Activated T-helper 2 cell treated with anti-CD3 and anti-CD28 coated beads, Interferon-gamma antibody, Interleukin-2, Interleukin-4, amounts not matched to agents 10 μg/mL and 5 μg/mL and 100 μg/mL, durations not matched to agents 14 hours and 24 hours and 36 hours (primary cell): ENCODE data around the gene CUX1. TPM values are rescaled to one million over a fixed set of nuclear protein-coding genes. Genes with fewer than 3 reads are reported as not detected.
"Not testable (repeated sequence)": the region's sequence is repeated elsewhere in the genome, so short reads cannot be mapped to it uniquely, and the experiment has no call there.

ENCODE experiments used
- DNase-seq: peaks from one replicate; pipeline ENCODE4 v3.0.0; 2021; ENCODE audit warnings: low spot score
- H3K27ac Mint-ChIP-seq: one replicate; pipeline ENCODE4 v1.8.0; 2021; ENCODE audit warnings: mixed read lengths
- H3K27me3 Mint-ChIP-seq: one replicate; pipeline ENCODE4 v1.8.0; 2021; ENCODE audit warnings: low read depth, mixed read lengths
- H3K36me3 Mint-ChIP-seq: one replicate; pipeline ENCODE4 v1.8.0; 2021; ENCODE audit warnings: low read depth, mixed read lengths
- H3K4me1 Mint-ChIP-seq: one replicate; pipeline ENCODE4 v1.8.0; 2021; ENCODE audit warnings: low read depth, mixed read lengths
- H3K4me3 Mint-ChIP-seq: one replicate; pipeline ENCODE4 v1.8.0; 2021; ENCODE audit warnings: low read depth, mild to moderate bottlenecking, moderate library complexity, mixed read lengths
- H3K9me3 Mint-ChIP-seq: one replicate; pipeline ENCODE4 v1.8.0; 2021; ENCODE audit warnings: mixed read lengths
- intact Hi-C: fragments of 100-400 bp; cut with micrococcal nuclease; formaldehyde crosslinking; loops from one replicate; pipeline ENCODE4 v1.15.1; 2023
- total RNA-seq: library from RNA; stranded (reverse); gene quantifications from 2 replicates; pipeline ENCODE4 v1.2.3, GENCODE V29; 2022

Gene CUX1
- total RNA-seq, 1 donor from 2014 or later = 31.5 TPM

- intact Hi-C loops = no loop called here
- Mint-ChIP-seq H3K4me3 (no peak overlapping the region), H3K4me1 (peaks cover 10% of the 10 kb centered on the region), H3K36me3 (peaks cover 5% of the 10 kb centered on the region), H3K9me3 (no peaks in the 10 kb centered on the region), H3K27ac (no peak overlapping the region), H3K27me3 (no peaks in the 10 kb centered on the region)
- no peak for DNase-seq
Measured at GRCh38 chr7:101911800-101912715, 94.6 kb downstream of the CUX1 start.

DNA sequence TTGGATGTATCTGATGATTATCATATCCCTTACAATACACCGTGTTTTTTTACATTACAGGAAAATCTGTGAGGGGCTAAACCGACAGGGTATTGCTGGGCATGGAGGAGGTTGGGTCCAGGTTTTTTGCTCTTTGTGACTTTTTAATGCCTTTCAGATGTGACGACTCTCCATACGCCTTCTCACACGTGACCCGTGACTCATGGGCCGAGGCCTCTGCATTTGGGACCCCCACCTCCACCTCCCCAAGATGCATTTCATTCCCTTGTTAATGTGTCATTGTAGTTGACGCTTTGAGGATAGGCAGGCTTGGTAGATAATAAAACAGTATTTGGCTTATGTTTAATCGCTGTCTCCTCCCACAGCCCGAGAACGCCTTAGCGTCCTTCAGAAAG lies 95.3 kb downstream of the CUX1 start:
- H3K4me3 Mint-ChIP-seq = no peak overlapping the region
- peaks cover 10% of the 10 kb centered on the region for H3K4me1 Mint-ChIP-seq
- DNase-seq = no peak
- H3K36me3 Mint-ChIP-seq = peaks cover 5% of the 10 kb centered on the region
- intact Hi-C loops = no loop called here
- no peak overlapping the region for H3K27ac Mint-ChIP-seq
- no peaks in the 10 kb centered on the region for H3K27me3 Mint-ChIP-seq
- H3K9me3 Mint-ChIP-seq = no peaks in the 10 kb centered on the region

- H3K9me3 Mint-ChIP-seq = no peaks in the 10 kb centered on the region
- no peak overlapping the region for H3K4me3 Mint-ChIP-seq
- no peak overlapping the region for H3K27ac Mint-ChIP-seq
- peaks cover 10% of the 10 kb centered on the region for H3K4me1 Mint-ChIP-seq
- DNase-seq = no peak
- no peaks in the 10 kb centered on the region for H3K27me3 Mint-ChIP-seq
- H3K36me3 Mint-ChIP-seq = peaks cover 5% of the 10 kb centered on the region
- intact Hi-C loops = no loop called here
Measured at GRCh38 chr7:101913247-101913721, 95.9 kb downstream of the CUX1 start.

DNA sequence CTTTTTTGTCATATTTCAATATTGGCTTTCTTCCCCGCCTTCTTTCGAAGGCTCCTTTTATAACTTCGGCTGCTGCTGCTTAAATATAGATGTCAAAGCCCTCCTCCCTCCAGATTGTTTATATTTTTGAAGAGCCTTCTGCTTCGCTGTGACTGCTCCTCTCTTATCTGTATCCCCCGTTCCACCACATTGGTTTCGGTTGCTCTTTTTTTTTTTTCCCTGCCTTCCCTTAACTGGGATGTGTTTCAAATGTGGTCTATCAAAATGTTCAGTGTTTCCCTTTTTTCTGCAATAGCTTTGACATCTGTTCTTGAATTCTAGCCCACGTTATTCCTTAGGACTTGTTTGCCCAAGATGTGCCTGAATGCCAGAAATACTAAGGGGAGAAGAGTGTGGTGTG lies 96.4 kb downstream of the CUX1 start:
- no peak for DNase-seq
- no peak overlapping the region for H3K27ac Mint-ChIP-seq
- H3K36me3 Mint-ChIP-seq = peaks cover 5% of the 10 kb centered on the region
- H3K9me3 Mint-ChIP-seq = no peaks in the 10 kb centered on the region
- no peak overlapping the region for H3K4me3 Mint-ChIP-seq
- intact Hi-C loops = no loop called here
- no peaks in the 10 kb centered on the region for H3K27me3 Mint-ChIP-seq
- peaks cover 10% of the 10 kb centered on the region for H3K4me1 Mint-ChIP-seq

GRCh38 chr7:101915000-101915399 lies 97.6 kb downstream of the CUX1 start:
- Mint-ChIP-seq H3K4me1 (peaks cover 9% of the 10 kb centered on the region), H3K27ac (no peak overlapping the region), H3K27me3 (no peaks in the 10 kb centered on the region), H3K4me3 (no peak overlapping the region), H3K9me3 (no peaks in the 10 kb centered on the region), H3K36me3 (peaks cover 5% of the 10 kb centered on the region)
- intact Hi-C loops = no loop called here
- no peak for DNase-seq

GRCh38 chr7:101916041-101916800 lies 98.8 kb downstream of the CUX1 start:
- H3K27me3 Mint-ChIP-seq = no peaks in the 10 kb centered on the region
- peaks cover 5% of the 10 kb centered on the region for H3K36me3 Mint-ChIP-seq
- H3K27ac Mint-ChIP-seq = no peak overlapping the region
- H3K4me3 Mint-ChIP-seq = no peak overlapping the region
- no peak for DNase-seq
- H3K9me3 Mint-ChIP-seq = no peaks in the 10 kb centered on the region
- intact Hi-C loops = no loop called here
- H3K4me1 Mint-ChIP-seq = peaks cover 9% of the 10 kb centered on the region

DNA sequence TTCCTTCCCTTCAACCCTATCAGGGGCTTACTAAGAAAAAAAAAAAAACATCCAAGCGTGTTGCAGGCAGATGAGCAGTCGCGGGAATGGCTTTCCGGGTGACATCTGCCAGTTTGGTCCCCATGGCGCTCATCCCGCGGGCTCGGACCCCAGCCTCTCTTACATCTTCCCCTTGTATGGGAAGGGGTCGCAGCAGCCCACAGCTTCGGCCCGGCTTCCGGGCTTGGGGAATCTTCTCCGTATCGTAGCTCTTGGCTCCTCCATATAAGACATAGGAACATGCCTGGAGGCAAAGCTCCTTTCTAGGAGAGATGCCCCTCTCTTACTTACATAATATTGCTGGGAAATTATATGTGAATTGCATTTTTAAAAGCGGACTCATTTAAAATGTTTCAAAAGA lies 99.5 kb downstream of the CUX1 start:
- H3K27me3 Mint-ChIP-seq = no peaks in the 10 kb centered on the region
- intact Hi-C loops = no loop called here
- no peaks in the 10 kb centered on the region for H3K9me3 Mint-ChIP-seq
- H3K4me1 Mint-ChIP-seq = peaks cover 5% of the 10 kb centered on the region
- no peak overlapping the region for H3K27ac Mint-ChIP-seq
- DNase-seq = no peak
- H3K36me3 Mint-ChIP-seq = peaks cover 5% of the 10 kb centered on the region
- no peak overlapping the region for H3K4me3 Mint-ChIP-seq

DNA sequence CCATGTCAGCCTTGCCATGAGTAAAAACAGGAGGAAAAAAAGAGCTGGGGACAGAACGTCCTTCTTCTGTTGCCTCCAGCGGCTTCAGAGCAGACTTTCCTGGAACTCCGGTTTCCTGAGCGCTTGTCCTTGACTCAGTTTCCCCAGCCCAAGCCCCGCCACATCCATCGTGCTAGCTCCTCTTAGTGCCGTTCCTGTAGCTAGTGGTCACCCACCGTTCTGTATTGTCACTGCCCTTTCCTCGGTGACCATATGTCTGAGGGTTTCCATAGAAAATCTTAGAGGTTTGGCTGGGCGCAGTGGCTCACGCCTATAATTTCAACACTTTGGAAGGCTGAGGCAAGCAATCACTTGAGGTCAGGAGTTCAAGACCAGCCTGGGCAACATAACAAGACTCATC lies 100.1 kb downstream of the CUX1 start:
- peaks cover 4% of the 10 kb centered on the region for H3K4me1 Mint-ChIP-seq
- no peak overlapping the region for H3K27ac Mint-ChIP-seq
- H3K4me3 Mint-ChIP-seq = no peak overlapping the region
- no peaks in the 10 kb centered on the region for H3K9me3 Mint-ChIP-seq
- intact Hi-C loops = no loop called here
- H3K27me3 Mint-ChIP-seq = no peaks in the 10 kb centered on the region
- peaks cover 5% of the 10 kb centered on the region for H3K36me3 Mint-ChIP-seq
- DNase-seq = no peak

- Mint-ChIP-seq H3K27ac (no peak overlapping the region), H3K27me3 (no peaks in the 10 kb centered on the region), H3K4me1 (peaks cover 4% of the 10 kb centered on the region), H3K36me3 (peaks cover 5% of the 10 kb centered on the region), H3K9me3 (no peaks in the 10 kb centered on the region), H3K4me3 (no peak overlapping the region)
- no peak for DNase-seq
- intact Hi-C loops = no loop called here
Measured at GRCh38 chr7:101918426-101918825, 101.0 kb downstream of the CUX1 start.

GRCh38 chr7:101919363-101920115 lies 102.1 kb downstream of the CUX1 start:
- H3K9me3 Mint-ChIP-seq = no peaks in the 10 kb centered on the region
- H3K4me1 Mint-ChIP-seq = peaks cover 6% of the 10 kb centered on the region
- no peak for DNase-seq
- no peak overlapping the region for H3K27ac Mint-ChIP-seq
- intact Hi-C loops = no loop called here
- H3K27me3 Mint-ChIP-seq = no peaks in the 10 kb centered on the region
- H3K36me3 Mint-ChIP-seq = peaks cover 5% of the 10 kb centered on the region
- no peak overlapping the region for H3K4me3 Mint-ChIP-seq

- intact Hi-C loops = no loop called here
- Mint-ChIP-seq H3K27me3 (no peaks in the 10 kb centered on the region), H3K36me3 (peaks cover 5% of the 10 kb centered on the region), H3K4me3 (no peak overlapping the region), H3K9me3 (no peaks in the 10 kb centered on the region), H3K27ac (no peak overlapping the region), H3K4me1 (peaks cover 6% of the 10 kb centered on the region)
- DNase-seq = no peak
Measured at GRCh38 chr7:101921061-101921460, 103.6 kb downstream of the CUX1 start.

- DNase-seq, H3K36me3 Mint-ChIP-seq, H3K4me1 Mint-ChIP-seq, intact Hi-C loops, H3K27me3 Mint-ChIP-seq, H3K9me3 Mint-ChIP-seq, H3K4me3 Mint-ChIP-seq, H3K27ac Mint-ChIP-seq: not testable (repeated sequence)
Measured at GRCh38 chr7:101921546-101922489, 104.4 kb downstream of the CUX1 start.
